ENCODE measurements around the gene SYT1.

The SYT1 gene

DNA sequence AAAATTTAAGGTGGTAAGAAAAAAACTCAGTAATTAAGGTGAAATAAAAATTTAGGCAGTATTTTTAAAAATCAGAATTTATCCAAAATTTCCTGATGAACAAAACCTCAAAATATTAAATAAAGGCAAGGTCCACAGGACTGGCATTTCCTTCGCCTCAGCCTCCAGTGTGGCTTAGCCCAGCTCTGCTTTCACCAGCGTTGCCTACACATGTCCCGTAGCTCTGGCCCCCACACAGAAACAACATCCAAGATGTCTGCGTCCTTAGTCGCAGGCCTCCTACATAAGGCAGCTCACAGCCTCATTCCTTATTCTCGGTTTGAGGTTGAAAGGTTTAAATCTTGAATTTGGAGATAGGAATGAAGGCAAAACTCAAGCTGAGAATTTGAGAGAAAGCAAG, 274.3 kb downstream of the SYT1 start:
- CTCF ChIA-PET: no interaction called here
- POLR2A ChIA-PET: no interaction called here
- TF ChIP-seq, protein P1, sequence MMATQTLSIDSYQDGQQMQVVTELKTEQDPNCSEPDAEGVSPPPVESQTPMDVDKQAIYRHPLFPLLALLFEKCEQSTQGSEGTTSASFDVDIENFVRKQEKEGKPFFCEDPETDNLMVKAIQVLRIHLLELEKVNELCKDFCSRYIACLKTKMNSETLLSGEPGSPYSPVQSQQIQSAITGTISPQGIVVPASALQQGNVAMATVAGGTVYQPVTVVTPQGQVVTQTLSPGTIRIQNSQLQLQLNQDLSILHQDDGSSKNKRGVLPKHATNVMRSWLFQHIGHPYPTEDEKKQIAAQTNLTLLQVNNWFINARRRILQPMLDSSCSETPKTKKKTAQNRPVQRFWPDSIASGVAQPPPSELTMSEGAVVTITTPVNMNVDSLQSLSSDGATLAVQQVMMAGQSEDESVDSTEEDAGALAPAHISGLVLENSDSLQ (IDR thresholded peaks at IDR 0.05): no peak
- no peak for TF ChIP-seq NFRKB (IDR thresholded peaks at IDR 0.05)
- no peak for TF ChIP-seq TARDBP (IDR thresholded peaks at IDR 0.05)
- no peak for TF ChIP-seq FOXK2 (IDR thresholded peaks at IDR 0.05)
- DNase-seq (ENCODE audit: extremely low spot score): no peak

DNA sequence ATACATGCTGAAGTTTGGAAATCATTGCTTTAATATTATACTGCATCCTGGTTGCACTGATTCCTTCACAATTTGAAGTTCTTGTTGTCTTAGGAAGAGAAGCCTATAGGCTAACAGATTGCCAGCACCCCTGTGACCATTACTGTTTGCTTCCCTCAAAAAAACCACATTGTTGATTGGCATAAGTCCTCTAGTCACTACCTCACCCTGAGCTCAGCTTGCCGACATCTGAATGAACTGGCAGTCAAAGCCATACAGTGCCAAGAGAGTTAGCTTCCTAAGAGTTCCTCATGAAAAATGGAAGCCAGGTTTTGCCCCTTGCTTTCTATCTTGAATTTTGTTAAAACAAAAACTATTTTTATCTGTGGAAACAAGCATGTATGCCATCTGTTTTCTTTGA, 276.1 kb downstream of the SYT1 start:
- ChIA-PET CTCF (no interaction called here), POLR2A (no interaction called here)
- no peak for DNase-seq (ENCODE audit: extremely low spot score)
- TF ChIP-seq ARNT (IDR thresholded peaks at IDR 0.05) (no peak), HDGF (IDR thresholded peaks at IDR 0.05; ENCODE audit: borderline replicate concordance) (no peak), SUZ12 (IDR thresholded peaks at IDR 0.05) (no peak), FOXA1 (IDR thresholded peaks at IDR 0.05) (no peak), NFRKB (IDR thresholded peaks at IDR 0.05) (no peak), BHLHE40 (IDR thresholded peaks at IDR 0.05; ENCODE audit: borderline replicate concordance) (no peak), LEF1 (IDR thresholded peaks at IDR 0.05; ENCODE audit: borderline replicate concordance) (no peak), SP1 (IDR thresholded peaks at IDR 0.05) (no peak), TARDBP (IDR thresholded peaks at IDR 0.05) (no peak), ZNF384 (IDR thresholded peaks at IDR 0.05) (no peak), ELF4 (IDR thresholded peaks at IDR 0.05) (no peak), FOXM1 (IDR thresholded peaks at IDR 0.05; ENCODE audit: borderline replicate concordance) (no peak)
- TF ChIP-seq, protein P1 (IDR thresholded peaks at IDR 0.05): no peak

DNA sequence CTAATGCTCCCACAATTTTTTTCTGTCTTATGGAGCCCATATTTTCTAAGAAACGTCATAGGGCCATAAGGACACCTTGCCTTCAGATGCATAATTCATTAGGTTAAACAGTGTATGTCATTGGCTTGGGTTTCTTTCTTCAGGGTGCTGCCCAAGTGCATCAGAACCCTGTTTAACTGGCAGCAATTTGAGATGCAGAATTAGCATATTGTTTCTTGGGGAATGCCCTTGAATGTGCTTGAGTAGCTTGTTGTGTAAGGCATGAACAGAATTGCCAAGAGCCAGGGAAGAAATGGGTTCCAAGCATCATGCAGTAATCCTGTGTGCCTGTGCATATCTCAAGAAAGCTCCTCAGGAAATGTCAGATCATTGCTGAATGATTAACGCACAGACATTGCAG, 277.2 kb downstream of the SYT1 start:
- no peak for DNase-seq (ENCODE audit: extremely low spot score)
- ChIA-PET CTCF (no interaction called here), POLR2A (no interaction called here)
- no peak for TF ChIP-seq LEF1 (IDR thresholded peaks at IDR 0.05; ENCODE audit: borderline replicate concordance)

DNA sequence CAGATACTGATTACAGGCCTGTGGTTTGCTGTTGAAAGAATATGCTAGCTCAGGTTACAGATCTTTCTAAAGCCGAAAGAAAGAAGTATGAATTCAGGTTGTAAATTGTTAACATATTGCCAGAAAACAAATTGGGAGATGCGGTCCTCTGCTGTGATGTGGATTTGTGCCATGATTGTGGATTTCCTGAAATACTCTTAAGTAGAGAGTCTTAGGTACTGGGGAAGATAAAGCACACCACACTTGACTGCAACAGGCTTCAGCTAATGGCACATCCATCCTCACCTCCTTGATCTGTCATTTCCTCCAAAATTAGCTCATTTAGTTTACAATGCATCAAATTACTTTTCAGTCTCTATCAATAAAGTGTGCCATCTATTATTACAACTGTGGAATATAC, 279.2 kb downstream of the SYT1 start:
- ChIA-PET CTCF (no interaction called here), POLR2A (no interaction called here)
- no peak for DNase-seq (ENCODE audit: extremely low spot score)
- TF ChIP-seq FOXA1 (IDR thresholded peaks at IDR 0.05) (no peak), NFRKB (IDR thresholded peaks at IDR 0.05) (no peak), SUZ12 (IDR thresholded peaks at IDR 0.05) (no peak), CTBP1 (IDR thresholded peaks at IDR 0.05; ENCODE audit: borderline replicate concordance) (no peak), FOXK2 (IDR thresholded peaks at IDR 0.05) (no peak), SP1 (IDR thresholded peaks at IDR 0.05) (no peak), LEF1 (IDR thresholded peaks at IDR 0.05; ENCODE audit: borderline replicate concordance) (no peak), HDGF (IDR thresholded peaks at IDR 0.05; ENCODE audit: borderline replicate concordance) (no peak), ZNF384 (IDR thresholded peaks at IDR 0.05) (no peak), TARDBP (IDR thresholded peaks at IDR 0.05) (no peak), ARNT (IDR thresholded peaks at IDR 0.05) (no peak), ELF4 (IDR thresholded peaks at IDR 0.05) (no peak), BHLHE40 (IDR thresholded peaks at IDR 0.05; ENCODE audit: borderline replicate concordance) (no peak), L3MBTL2 (conservative IDR thresholded peaks at IDR 0.05) (no peak), FOXM1 (IDR thresholded peaks at IDR 0.05; ENCODE audit: borderline replicate concordance) (no peak)
- TF ChIP-seq, protein P1 (IDR thresholded peaks at IDR 0.05): no peak

DNA sequence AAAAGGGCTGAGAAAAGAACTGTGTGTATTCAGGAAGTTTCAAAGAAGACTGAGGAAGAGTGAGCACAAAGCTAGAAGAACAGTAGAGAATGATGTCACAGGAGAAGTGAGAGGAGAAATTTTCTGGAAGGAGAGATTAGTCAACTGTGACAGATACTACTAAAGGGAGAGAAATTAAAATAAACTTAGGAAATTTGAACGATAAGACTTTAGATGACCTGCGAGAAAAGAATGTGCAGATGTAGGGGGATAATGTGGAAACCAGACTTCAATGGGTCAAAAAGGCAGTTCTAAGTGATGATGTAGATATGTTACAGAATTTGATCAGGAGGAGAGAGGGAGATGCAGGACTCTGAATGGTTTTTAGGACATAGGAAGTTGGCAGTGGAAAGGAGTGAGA, 287.4 kb downstream of the SYT1 start:
- DNase-seq (ENCODE audit: extremely low spot score): no peak
- ChIA-PET POLR2A (no interaction called here), CTCF (no interaction called here)
- TF ChIP-seq FOXK2 (IDR thresholded peaks at IDR 0.05) (no peak), NFRKB (IDR thresholded peaks at IDR 0.05) (no peak)

DNA sequence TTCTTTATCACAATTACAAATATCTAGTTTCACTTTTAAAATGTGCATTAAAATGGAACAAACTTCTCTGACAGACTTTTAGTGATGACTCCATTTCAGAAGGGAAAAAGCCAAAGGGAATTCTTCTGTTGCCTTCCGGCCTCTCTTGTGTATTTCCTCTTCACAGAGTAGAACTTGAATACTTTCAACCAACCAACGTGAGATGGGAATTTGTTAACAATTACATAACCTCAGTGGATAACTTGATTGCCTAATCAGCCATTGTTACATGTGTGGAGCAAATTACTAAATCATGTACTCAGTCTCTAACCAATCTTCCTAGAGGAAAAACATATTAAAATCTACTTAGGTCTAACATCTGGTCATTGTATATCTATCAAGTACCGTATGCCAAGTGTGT, 291.1 kb downstream of the SYT1 start:
- CTCF ChIA-PET: no interaction called here
- TF ChIP-seq SUZ12 (IDR thresholded peaks at IDR 0.05): no peak
- TF ChIP-seq, protein P1 (IDR thresholded peaks at IDR 0.05): no peak
- TF ChIP-seq NFRKB (IDR thresholded peaks at IDR 0.05): no peak
- no peak for TF ChIP-seq L3MBTL2 (conservative IDR thresholded peaks at IDR 0.05)
- no peak for TF ChIP-seq LEF1 (IDR thresholded peaks at IDR 0.05; ENCODE audit: borderline replicate concordance)
- no peak for TF ChIP-seq ELF4 (IDR thresholded peaks at IDR 0.05)
- TF ChIP-seq CTBP1 (IDR thresholded peaks at IDR 0.05; ENCODE audit: borderline replicate concordance): no peak
- TF ChIP-seq FOXA1 (IDR thresholded peaks at IDR 0.05): no peak
- TF ChIP-seq BHLHE40 (IDR thresholded peaks at IDR 0.05; ENCODE audit: borderline replicate concordance): no peak
- POLR2A ChIA-PET: no interaction called here
- DNase-seq (ENCODE audit: extremely low spot score): no peak

DNA sequence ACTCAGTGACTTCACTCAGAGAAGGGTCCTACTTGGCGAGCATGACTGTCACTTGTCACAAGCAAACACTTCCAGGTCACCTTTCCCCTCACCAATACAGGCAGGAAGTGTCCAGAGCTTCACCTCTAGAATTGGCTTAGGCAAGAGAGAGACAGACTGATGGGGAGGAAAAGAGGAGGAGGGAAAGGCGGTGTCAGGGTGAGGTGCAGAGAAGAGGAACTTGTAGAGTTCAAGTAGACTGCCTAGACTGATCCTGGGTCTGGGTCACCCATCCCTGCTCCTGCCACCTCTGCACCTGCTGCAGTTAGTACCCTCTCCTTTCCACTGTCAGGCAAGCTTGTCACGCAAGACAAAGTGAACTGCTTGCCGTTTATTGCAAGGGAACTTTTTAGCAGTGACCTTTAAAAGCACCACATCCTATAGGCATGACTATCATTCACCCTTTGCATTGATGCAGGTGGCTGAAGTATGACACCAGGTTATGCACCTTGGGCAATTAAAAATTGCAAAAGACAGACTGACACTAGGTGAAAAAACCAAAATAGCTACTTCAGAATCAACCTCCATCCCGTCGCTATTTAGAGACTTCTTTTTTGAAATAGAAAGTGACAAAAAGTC, 292.4 kb downstream of the SYT1 start:
- POLR2A ChIA-PET: no interaction called here
- CTCF ChIA-PET: interaction anchor here (0.6 kb wide), 1 partner anchor 20 kb away, joined by 4 read pairs; no protein-coding TSS in a partner anchor
- no peak for DNase-seq (ENCODE audit: extremely low spot score)
- TF ChIP-seq FOXK2 (IDR thresholded peaks at IDR 0.05) (no peak), ELF4 (IDR thresholded peaks at IDR 0.05) (no peak)
- TF ChIP-seq, protein P1 (IDR thresholded peaks at IDR 0.05): no peak
